Measurements from ENCODE around the gene AP1S1.

AP1S1 gene

DNA sequence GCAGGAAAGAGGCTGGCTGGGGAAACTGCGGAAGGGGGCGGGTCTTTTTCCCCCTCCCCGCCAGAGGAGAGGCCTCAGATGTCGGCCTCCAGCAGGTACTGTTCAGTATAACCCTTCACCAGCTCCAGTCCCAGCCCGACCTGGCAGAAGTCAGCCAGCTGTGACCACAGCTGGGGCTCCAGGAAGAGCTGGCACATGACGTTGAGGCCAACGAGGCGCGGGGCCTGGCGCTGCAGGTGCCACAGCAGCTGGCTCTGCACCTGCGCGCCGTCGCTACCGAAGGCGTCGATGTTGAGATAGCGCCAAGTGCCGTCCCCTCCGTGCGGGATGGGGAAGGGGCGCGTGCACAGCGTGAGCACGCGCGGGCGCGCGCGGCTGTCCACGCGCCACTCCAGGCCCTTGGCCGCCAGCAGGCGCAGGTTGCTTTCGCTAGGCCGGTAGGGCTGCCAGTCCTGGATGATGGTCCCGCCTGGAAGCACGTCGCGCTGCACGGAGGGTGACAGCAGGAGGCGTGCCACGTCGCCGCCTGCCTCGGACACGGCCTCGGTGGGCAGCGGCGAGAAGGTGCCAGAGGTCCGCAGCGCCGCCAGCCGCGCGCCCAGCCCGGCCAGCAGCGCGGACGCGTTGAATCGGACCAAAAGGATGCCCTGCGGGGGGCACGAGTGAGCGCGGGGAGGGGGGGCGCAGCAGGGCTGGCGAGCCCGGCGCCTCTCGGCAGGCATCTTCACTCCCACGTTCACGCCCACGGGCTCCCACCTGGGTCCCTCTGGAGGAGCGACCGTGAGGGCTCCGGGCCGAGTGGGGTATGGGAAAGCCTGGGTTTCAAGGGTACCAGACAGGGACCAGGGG lies 18.0 kb downstream of the AP1S1 start:
- no peaks in the 10 kb centered on the region for H4K20me1 ChIP-seq (ENCODE audit: insufficient read depth, low read length)
- H2AFZ ChIP-seq (ENCODE audit: low read length): no peak overlapping the region
- H3K9ac ChIP-seq (ENCODE audit: low read length): no peak overlapping the region
- no peaks in the 10 kb centered on the region for H3K79me2 ChIP-seq (ENCODE audit: insufficient read depth, low read length)
- H3K9me3 ChIP-seq (ENCODE audit: low read length): no peaks in the 10 kb centered on the region
- H3K27ac ChIP-seq (ENCODE audit: low read depth, low read length, poor library complexity, severe bottlenecking): no peak overlapping the region
- H3K27me3 ChIP-seq (ENCODE audit: insufficient read depth, low read length): peaks cover 10% of the 10 kb centered on the region
- TF ChIP-seq EZH2 (IDR thresholded peaks at IDR 0.05; ENCODE audit: borderline replicate concordance, low read length): no peak
- TF ChIP-seq, protein P1, sequence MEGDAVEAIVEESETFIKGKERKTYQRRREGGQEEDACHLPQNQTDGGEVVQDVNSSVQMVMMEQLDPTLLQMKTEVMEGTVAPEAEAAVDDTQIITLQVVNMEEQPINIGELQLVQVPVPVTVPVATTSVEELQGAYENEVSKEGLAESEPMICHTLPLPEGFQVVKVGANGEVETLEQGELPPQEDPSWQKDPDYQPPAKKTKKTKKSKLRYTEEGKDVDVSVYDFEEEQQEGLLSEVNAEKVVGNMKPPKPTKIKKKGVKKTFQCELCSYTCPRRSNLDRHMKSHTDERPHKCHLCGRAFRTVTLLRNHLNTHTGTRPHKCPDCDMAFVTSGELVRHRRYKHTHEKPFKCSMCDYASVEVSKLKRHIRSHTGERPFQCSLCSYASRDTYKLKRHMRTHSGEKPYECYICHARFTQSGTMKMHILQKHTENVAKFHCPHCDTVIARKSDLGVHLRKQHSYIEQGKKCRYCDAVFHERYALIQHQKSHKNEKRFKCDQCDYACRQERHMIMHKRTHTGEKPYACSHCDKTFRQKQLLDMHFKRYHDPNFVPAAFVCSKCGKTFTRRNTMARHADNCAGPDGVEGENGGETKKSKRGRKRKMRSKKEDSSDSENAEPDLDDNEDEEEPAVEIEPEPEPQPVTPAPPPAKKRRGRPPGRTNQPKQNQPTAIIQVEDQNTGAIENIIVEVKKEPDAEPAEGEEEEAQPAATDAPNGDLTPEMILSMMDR (IDR thresholded peaks at IDR 0.05; ENCODE audit: low read length): no peak
- H3K4me2 ChIP-seq (ENCODE audit: low read length): no peak overlapping the region
- no peaks in the 10 kb centered on the region for H3K4me1 ChIP-seq (ENCODE audit: insufficient read depth, low read length, severe bottlenecking)
- H3K4me3 ChIP-seq (ENCODE audit: low read depth, low read length, poor library complexity, severe bottlenecking): no peak overlapping the region
- no peaks in the 10 kb centered on the region for H3K9me2 ChIP-seq (ENCODE audit: low read depth, low read length)
- H3K36me3 ChIP-seq (ENCODE audit: insufficient read depth, low read length): no peaks in the 10 kb centered on the region
- no peaks in the 10 kb centered on the region for H3F3A ChIP-seq (ENCODE audit: insufficient read depth, low read length)

DNA sequence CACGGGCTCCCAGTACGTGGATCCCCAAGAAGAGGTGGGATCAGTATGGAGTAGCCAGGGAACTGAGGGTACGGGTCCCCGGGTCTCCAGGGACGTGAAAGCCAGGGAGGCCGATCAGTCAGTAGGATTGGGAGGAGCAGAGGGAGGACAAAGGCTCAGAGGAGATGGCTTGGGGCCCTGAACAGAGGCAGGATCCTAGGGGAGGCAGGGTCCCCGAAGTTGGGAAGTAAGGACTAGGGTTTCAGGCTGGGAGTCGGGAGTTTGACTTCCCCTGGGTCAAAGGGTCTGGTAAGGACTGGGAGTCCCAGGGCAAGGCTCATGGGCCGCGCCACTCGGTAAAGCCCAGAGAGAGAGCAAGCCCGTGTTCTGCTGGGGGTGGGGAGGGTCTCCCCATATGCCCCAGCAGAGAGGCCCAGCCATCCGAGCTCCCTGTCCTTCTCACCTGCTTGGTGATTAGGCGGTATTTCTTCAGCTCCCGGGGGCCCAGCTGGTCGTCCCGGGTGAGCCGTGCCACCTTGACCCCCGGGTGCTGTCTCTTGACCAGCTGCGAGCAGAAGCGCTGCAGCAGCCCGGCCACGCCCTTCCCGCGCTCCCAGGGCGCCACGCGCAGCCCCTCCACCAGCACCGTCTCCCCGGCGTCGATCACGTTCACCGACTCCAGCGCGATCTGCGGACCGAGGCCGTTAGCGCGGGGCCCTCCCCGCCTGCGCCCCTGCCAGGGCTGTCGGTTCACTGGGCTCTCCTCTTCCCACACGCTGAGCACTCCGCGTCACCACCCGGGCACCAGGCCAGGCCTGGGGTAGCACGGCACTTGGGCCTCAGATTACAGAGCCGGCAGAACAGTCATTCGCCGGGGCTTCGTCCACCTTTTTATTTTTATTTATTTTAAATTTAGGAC lies 18.8 kb downstream of the AP1S1 start:
- no peaks in the 10 kb centered on the region for H3F3A ChIP-seq (ENCODE audit: insufficient read depth, low read length)
- H3K4me2 ChIP-seq (ENCODE audit: low read length): no peak overlapping the region
- H2AFZ ChIP-seq (ENCODE audit: low read length): no peak overlapping the region
- H3K4me3 ChIP-seq (ENCODE audit: low read depth, low read length, poor library complexity, severe bottlenecking): no peak overlapping the region
- peaks cover 18% of the 10 kb centered on the region for H3K27me3 ChIP-seq (ENCODE audit: insufficient read depth, low read length)
- no peak overlapping the region for H3K27ac ChIP-seq (ENCODE audit: low read depth, low read length, poor library complexity, severe bottlenecking)
- H3K79me2 ChIP-seq (ENCODE audit: insufficient read depth, low read length): no peaks in the 10 kb centered on the region
- H4K20me1 ChIP-seq (ENCODE audit: insufficient read depth, low read length): no peaks in the 10 kb centered on the region
- TF ChIP-seq EZH2 (IDR thresholded peaks at IDR 0.05; ENCODE audit: borderline replicate concordance, low read length): no peak
- TF ChIP-seq, protein P1 (IDR thresholded peaks at IDR 0.05; ENCODE audit: low read length): no peak
- no peaks in the 10 kb centered on the region for H3K9me2 ChIP-seq (ENCODE audit: low read depth, low read length)
- no peak overlapping the region for H3K9ac ChIP-seq (ENCODE audit: low read length)
- no peaks in the 10 kb centered on the region for H3K9me3 ChIP-seq (ENCODE audit: low read length)
- no peaks in the 10 kb centered on the region for H3K36me3 ChIP-seq (ENCODE audit: insufficient read depth, low read length)
- no peaks in the 10 kb centered on the region for H3K4me1 ChIP-seq (ENCODE audit: insufficient read depth, low read length, severe bottlenecking)

DNA sequence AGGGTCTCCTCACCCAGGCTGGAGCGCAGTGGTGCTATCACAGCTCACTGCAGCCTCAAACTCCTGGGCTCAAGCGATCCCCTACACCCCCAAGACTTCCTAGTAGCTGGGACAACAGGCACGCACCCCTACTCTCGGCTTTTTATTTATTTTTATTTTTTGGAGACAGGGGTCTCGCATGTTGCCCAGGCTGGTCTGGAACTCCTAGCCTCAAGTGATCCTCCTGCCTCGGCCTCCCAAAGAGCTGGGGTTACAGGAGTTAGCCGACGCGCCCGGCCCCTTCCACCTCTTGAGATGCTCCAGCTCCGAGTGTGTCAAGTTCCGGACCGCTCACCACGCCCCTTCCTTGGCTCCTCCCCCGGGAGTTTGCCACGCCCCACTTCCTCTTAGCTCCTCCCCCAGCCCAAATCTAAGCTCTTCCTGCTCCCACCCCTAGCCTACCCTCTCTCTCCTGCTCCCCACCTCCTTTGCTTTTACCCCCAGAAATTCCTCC lies 19.5 kb downstream of the AP1S1 start:
- H4K20me1 ChIP-seq (ENCODE audit: insufficient read depth, low read length): no peaks in the 10 kb centered on the region
- H3K9me3 ChIP-seq (ENCODE audit: low read length): no peaks in the 10 kb centered on the region
- no peaks in the 10 kb centered on the region for H3F3A ChIP-seq (ENCODE audit: insufficient read depth, low read length)
- H3K27me3 ChIP-seq (ENCODE audit: insufficient read depth, low read length): peaks cover 20% of the 10 kb centered on the region
- TF ChIP-seq EZH2 (IDR thresholded peaks at IDR 0.05; ENCODE audit: borderline replicate concordance, low read length): no peak
- TF ChIP-seq, protein P1 (IDR thresholded peaks at IDR 0.05; ENCODE audit: low read length): no peak
- no peaks in the 10 kb centered on the region for H3K36me3 ChIP-seq (ENCODE audit: insufficient read depth, low read length)
- H3K4me2 ChIP-seq (ENCODE audit: low read length): no peak overlapping the region
- no peak overlapping the region for H3K4me3 ChIP-seq (ENCODE audit: low read depth, low read length, poor library complexity, severe bottlenecking)
- H3K9me2 ChIP-seq (ENCODE audit: low read depth, low read length): no peaks in the 10 kb centered on the region
- H3K9ac ChIP-seq (ENCODE audit: low read length): no peak overlapping the region
- no peaks in the 10 kb centered on the region for H3K79me2 ChIP-seq (ENCODE audit: insufficient read depth, low read length)
- H3K4me1 ChIP-seq (ENCODE audit: insufficient read depth, low read length, severe bottlenecking): no peaks in the 10 kb centered on the region
- H2AFZ ChIP-seq (ENCODE audit: low read length): no peak overlapping the region
- no peak overlapping the region for H3K27ac ChIP-seq (ENCODE audit: low read depth, low read length, poor library complexity, severe bottlenecking)

Measured in OCI-LY1 (cell line).